T-helper 1 cell treated with Interleukin-12 subunit alpha and Interleukin-12 subunit beta and Interleukin-4 antibody, amounts not matched to agents 30 μg/mL and 1 μg/mL, for 36 hours (primary cell): Measurements from ENCODE around the gene FOXS1.

Source experiments
- H3K27ac Mint-ChIP-seq: one replicate; pipeline ENCODE4 v1.8.0; 2021; ENCODE audit warnings: mild to moderate bottlenecking, mixed read lengths
- H3K27me3 Mint-ChIP-seq: one replicate; pipeline ENCODE4 v1.8.0; 2021; ENCODE audit warnings: low read depth, mixed read lengths
- H3K36me3 Mint-ChIP-seq: one replicate; pipeline ENCODE4 v1.8.0; 2021; ENCODE audit warnings: low read depth, mixed read lengths
- H3K4me1 Mint-ChIP-seq: one replicate; pipeline ENCODE4 v1.8.0; 2021; ENCODE audit warnings: low read depth, mixed read lengths
- H3K4me3 Mint-ChIP-seq: one replicate; pipeline ENCODE4 v1.8.0; 2021; ENCODE audit warnings: mild to moderate bottlenecking, moderate library complexity, mixed read lengths
- H3K9me3 Mint-ChIP-seq: one replicate; pipeline ENCODE4 v1.8.0; 2021; ENCODE audit warnings: mixed read lengths

Gene FOXS1

DNA sequence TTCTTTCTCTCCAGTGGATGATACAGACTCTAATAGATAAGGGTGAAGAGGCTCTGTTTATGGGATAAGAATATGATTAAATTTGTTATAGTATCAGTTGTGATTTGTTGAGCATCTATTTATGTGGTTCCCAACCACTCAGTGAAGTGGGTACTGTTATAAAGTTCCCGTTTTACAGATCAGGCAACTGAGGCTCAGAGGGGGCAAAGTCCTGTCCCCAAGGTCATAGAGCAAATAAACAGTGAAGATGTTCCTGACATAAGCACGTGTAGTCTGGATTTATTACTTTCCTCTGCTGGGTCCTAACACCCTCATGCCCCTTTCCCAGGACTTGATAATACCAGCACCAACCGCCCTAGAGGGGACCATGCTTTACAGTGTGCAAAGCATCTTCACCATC is 20.8 kb upstream of the FOXS1 start:
- Mint-ChIP-seq H3K9me3 (no peaks in the 10 kb centered on the region), H3K36me3 (no peaks in the 10 kb centered on the region), H3K4me1 (peaks cover 11% of the 10 kb centered on the region), H3K27me3 (peaks cover 52% of the 10 kb centered on the region), H3K27ac (no peak overlapping the region), H3K4me3 (no peak overlapping the region)

DNA sequence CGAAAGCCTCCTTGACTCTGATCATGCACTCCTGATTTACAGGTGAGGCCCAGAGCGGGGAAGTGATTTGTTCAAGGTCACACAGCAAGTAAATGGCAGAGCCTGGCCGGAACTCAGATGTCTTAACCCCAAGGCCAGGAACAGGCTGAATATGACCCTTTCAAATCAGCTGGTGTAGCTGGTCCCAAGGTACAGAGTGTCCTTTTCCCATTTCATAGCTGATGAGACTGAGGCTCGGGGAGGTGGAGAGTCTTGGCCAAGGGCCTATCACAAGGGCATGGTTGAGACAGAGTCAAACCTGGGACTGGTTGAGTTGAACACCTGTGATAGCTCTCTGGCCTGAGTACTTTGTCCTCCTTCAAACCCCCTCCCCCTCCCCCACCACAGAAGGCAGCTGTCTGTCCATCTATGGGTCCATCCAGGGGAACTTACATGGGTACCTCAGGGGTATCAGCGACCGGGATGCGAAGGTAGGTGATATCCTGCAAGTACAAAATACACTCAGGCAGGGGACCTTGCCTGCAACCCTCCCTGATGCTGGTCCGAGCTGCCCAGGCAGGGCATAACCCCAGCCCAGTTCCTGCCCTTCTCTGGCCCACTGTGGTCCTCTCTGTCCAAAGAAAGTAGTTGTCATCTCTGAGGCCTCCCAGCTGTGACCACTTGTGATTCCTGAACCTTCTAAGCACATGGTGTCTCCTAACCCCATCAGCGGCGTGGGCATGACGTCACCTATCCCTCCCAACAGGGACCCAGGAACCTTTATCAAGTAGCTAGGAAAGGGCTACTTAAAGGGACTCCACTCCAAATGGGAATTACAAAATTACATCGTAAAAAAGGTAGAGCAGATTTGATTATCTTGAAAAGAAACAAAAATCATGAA is 19.4 kb upstream of the FOXS1 start:
- no peak overlapping the region for H3K4me3 Mint-ChIP-seq
- peaks cover 7% of the 10 kb centered on the region for H3K4me1 Mint-ChIP-seq
- no peaks in the 10 kb centered on the region for H3K36me3 Mint-ChIP-seq
- no peak overlapping the region for H3K27ac Mint-ChIP-seq
- peaks cover 55% of the 10 kb centered on the region for H3K27me3 Mint-ChIP-seq
- no peaks in the 10 kb centered on the region for H3K9me3 Mint-ChIP-seq

DNA sequence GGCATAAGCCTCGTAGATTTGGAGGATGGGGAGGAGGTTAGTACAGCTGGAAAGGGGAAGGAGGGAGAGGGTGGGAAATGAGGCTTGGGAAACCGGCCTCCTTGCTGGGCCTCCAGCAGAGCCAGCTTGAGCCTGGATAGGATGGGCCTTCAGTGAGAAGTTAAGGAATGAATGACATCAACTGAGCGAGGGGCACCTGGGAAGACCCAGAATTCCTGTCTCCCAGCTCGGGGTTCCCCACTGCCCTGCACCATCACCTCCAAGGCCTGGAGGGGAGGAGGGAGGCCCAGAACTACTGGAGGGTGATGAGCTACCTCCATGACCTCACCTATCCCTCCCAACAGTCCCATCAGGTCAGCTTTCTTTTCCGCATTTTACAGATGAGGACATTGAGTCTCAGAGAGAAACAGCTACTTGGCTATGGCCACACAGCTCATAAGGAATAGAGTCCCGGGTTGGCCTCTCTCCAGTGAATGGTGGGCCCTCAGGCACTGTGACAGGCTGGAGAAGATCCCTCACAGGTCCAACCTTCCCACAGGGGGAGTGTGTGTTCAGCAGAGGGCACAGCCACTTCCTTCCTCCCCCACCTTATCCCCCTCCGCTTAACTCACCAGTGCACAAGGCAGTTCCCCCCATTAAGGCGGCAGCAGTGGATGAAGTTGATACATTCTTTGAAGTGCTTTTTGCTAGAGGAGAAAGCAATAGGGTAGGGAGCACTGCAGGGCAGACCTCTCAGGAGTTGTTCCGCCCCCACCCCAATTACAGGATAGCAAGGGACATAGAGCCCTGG is 18.1 kb upstream of the FOXS1 start:
- H3K27me3 Mint-ChIP-seq: peaks cover 53% of the 10 kb centered on the region
- H3K36me3 Mint-ChIP-seq: no peaks in the 10 kb centered on the region
- H3K4me1 Mint-ChIP-seq: peaks cover 6% of the 10 kb centered on the region
- no peak overlapping the region for H3K4me3 Mint-ChIP-seq
- no peak overlapping the region for H3K27ac Mint-ChIP-seq
- H3K9me3 Mint-ChIP-seq: no peaks in the 10 kb centered on the region

DNA sequence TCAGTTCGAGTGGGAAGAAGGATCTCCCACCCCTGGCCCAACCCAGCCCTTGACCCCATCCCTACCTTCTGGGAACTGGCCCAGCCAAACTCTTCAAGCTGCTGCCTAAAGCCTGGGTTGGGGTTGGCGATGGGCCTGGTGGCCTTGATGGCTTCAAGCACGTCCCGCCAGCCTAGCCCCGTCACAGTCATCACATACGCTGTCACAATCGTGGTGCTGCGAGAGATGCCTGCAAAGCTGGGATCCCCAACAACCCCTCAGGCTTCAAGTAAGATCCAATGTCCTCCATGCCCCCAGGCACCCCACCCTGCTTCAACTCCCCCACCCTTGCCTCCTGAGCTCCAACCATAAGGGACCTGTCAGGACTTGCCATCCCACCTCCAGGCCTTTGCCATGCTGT is 17.1 kb upstream of the FOXS1 start:
- peaks cover 49% of the 10 kb centered on the region for H3K27me3 Mint-ChIP-seq
- H3K4me3 Mint-ChIP-seq: no peak overlapping the region
- no peaks in the 10 kb centered on the region for H3K9me3 Mint-ChIP-seq
- peaks cover 7% of the 10 kb centered on the region for H3K4me1 Mint-ChIP-seq
- H3K36me3 Mint-ChIP-seq: no peaks in the 10 kb centered on the region
- no peak overlapping the region for H3K27ac Mint-ChIP-seq

DNA sequence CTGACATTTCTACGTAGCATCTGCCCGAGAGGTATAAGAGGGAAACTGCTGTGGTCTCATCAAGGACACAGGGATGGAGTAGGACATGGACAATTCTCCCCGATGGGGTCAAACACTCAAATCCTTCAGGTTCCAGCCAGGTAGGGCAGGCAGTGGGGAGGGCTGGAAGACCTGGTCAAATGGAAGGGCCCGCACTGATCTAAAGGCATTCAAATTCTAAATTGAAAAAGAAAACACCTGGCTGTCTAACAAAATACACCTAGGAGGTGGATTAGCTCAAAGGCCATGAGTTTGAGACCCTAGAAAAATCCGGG is 16.7 kb upstream of the FOXS1 start:
- no peak overlapping the region for H3K27ac Mint-ChIP-seq
- H3K4me3 Mint-ChIP-seq: peak overlapping the region; percentile 49
- H3K4me1 Mint-ChIP-seq: peaks cover 7% of the 10 kb centered on the region
- no peaks in the 10 kb centered on the region for H3K36me3 Mint-ChIP-seq
- H3K9me3 Mint-ChIP-seq: no peaks in the 10 kb centered on the region
- peaks cover 51% of the 10 kb centered on the region for H3K27me3 Mint-ChIP-seq

DNA sequence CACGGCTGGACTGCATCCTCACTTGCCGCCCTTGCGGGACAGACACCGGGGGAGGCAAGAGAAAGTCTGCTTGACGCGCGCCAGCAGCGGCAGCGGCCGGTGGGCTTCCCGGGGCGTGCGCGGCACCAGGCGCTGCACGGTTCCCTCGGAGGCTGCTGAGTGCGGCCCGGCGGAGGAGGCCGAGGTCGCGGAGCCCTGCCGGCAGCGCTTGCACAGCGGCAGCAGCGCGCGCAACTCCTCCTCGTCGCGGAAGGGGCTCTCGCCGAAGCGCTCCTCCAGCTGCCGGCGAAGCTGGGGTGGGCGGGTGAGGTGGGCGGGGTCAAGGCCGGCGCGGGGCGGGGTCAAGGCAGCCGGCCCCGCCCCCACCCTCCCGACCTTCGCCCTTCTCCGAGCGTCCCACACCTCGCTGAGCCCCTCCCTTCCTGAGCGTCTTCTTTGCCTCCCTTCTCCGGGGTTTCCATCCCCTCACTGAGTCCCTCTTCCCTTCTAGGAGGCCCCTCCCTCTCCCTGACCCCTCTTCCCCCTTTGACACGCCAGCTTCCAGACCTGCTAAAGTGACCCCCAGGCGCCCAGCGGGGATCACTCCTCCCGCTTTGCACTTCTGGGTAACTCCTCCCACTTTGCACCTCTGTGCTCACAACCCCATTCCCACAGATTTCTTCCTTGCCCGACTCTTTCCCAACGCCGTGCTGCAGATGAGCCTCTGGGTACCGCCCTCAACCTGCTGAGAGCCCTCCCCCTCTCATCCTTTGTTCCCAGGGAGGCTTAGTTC is 16.2 kb upstream of the FOXS1 start:
- H3K27me3 Mint-ChIP-seq: peaks cover 51% of the 10 kb centered on the region
- H3K27ac Mint-ChIP-seq: no peak overlapping the region
- peaks cover 7% of the 10 kb centered on the region for H3K4me1 Mint-ChIP-seq
- H3K36me3 Mint-ChIP-seq: no peaks in the 10 kb centered on the region
- no peaks in the 10 kb centered on the region for H3K9me3 Mint-ChIP-seq
- H3K4me3 Mint-ChIP-seq: peak overlapping the region; percentile 49

DNA sequence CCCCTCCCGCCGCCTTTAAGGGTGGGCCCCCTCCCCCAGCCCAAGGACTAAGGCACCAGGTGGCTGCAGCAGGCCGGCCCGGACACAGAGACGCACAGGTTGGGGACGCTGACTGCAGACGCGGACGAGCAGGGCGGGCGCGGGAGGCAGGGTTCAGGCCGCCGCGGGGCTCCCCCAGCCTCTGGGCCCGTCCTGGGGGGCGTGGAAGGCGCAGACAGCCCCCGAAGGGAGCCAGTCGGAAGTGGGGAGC is 15.7 kb upstream of the FOXS1 start:
- no peak overlapping the region for H3K4me3 Mint-ChIP-seq
- H3K27ac Mint-ChIP-seq: no peak overlapping the region
- no peaks in the 10 kb centered on the region for H3K9me3 Mint-ChIP-seq
- no peaks in the 10 kb centered on the region for H3K36me3 Mint-ChIP-seq
- peaks cover 51% of the 10 kb centered on the region for H3K27me3 Mint-ChIP-seq
- peaks cover 7% of the 10 kb centered on the region for H3K4me1 Mint-ChIP-seq

DNA sequence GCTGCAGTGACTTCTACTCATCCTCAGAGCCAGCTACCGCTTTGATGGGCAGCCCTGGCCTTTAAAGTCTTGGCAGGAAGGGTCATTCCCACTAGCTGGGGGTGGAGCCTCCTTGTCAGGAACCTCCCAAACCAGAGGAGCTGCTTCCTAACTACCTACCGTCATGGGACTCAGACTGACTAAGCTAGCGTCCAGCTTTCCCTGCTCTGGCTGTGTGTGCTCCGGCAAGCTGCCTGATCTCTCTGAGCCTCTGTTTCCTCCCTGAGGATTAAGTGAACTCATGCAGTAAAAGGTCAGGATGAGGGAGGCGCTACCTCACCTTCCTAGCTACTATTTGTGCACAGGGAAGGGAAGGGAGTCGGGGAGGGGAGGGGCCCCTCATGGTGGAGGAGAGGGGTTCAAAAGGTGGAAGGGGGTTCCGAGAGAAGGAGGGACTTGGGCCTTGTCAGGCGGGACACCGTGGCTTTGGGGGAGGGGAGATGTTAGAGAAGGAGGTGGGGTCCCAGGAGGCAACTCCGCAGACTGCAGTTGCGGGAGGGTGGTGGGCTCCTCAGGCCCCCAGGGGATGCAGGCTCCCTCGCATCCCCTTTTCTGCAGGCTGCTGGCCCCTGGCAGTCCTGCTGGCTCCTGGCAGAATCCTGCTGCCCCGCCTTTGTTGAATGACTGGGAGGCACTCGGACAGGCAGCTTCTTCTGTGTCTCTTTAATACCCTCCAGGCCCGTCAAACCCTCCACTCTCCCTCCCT is 15.2 kb upstream of the FOXS1 start:
- H3K36me3 Mint-ChIP-seq: no peaks in the 10 kb centered on the region
- H3K4me3 Mint-ChIP-seq: no peak overlapping the region
- peaks cover 51% of the 10 kb centered on the region for H3K27me3 Mint-ChIP-seq
- peaks cover 7% of the 10 kb centered on the region for H3K4me1 Mint-ChIP-seq
- no peaks in the 10 kb centered on the region for H3K9me3 Mint-ChIP-seq
- no peak overlapping the region for H3K27ac Mint-ChIP-seq

DNA sequence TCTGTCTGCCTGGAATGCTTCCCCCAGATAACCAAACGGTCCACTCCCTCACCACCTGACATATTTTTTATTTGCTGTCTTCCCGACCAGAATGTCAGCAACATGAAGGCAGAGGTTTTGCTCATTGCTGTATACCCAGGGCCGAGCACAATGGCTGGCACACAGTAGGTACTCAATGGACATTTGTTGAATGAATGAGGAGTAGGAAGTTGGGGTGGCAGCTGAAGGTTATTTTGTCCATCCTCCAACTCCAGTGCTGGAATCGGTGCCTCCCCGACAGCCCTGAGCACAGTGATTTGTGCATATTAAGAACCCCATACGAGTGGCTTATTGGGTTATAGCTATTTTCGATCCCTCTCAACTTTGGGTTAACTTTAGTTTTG is 14.6 kb upstream of the FOXS1 start:
- Mint-ChIP-seq H3K27me3 (peaks cover 51% of the 10 kb centered on the region), H3K36me3 (no peaks in the 10 kb centered on the region), H3K4me1 (peaks cover 7% of the 10 kb centered on the region), H3K27ac (no peak overlapping the region), H3K9me3 (no peaks in the 10 kb centered on the region), H3K4me3 (no peak overlapping the region)

DNA sequence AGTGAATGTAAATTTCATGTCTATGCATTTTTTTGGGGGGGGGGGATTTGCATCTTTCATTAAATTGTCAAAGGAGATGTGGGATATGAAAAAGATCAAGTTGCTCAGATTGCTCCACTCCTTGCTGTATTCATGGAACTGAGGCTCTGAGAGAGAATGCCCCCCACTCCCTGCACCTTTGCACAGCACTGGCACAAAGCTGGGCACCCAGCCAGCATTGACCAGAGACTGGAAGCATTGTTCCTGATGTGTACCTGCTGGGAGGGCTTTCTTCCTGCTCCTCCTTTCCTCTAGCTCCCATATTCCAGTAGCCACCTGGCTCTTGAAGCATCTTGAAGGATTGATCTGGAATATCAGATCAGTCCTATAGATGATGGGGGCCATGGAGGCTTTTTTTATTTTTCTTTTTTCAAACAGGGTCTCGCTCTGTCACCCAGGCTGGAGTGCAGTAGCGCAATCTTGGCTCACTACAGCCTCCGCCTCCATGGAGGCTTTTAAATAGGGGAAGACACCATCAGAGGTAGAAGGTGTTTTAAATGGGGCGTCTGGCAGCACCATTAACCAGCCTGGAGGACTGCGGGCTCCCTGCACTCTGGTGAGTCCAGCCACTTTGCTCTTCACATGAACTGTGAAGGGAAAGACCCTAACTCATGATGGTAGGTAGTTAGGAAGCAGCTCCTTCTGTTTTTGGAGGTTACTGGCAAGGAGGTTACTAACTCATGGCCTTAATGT is 14.0 kb upstream of the FOXS1 start:
- Mint-ChIP-seq H3K36me3 (no peaks in the 10 kb centered on the region), H3K9me3 (no peaks in the 10 kb centered on the region), H3K4me1 (peaks cover 7% of the 10 kb centered on the region), H3K4me3 (no peak overlapping the region), H3K27ac (no peak overlapping the region), H3K27me3 (peaks cover 51% of the 10 kb centered on the region)

DNA sequence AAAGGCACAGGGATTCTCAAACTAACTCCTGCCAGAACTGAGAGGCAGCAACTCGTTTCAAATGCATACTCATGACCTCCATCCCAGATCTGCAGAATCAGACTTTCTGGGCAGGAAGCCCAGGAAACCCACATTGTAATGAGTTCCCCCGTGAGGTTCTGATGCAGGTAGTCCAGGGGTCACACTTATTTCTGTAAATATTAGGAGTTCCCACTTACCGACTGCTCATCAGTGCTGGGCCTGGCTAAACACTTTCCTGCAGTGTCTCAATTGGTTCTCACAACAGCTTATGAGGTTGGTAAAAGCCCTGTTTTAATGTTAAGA is 13.3 kb upstream of the FOXS1 start:
- Mint-ChIP-seq H3K36me3 (no peaks in the 10 kb centered on the region), H3K4me1 (peaks cover 7% of the 10 kb centered on the region), H3K27ac (no peak overlapping the region), H3K4me3 (no peak overlapping the region), H3K9me3 (no peaks in the 10 kb centered on the region), H3K27me3 (peaks cover 48% of the 10 kb centered on the region)

DNA sequence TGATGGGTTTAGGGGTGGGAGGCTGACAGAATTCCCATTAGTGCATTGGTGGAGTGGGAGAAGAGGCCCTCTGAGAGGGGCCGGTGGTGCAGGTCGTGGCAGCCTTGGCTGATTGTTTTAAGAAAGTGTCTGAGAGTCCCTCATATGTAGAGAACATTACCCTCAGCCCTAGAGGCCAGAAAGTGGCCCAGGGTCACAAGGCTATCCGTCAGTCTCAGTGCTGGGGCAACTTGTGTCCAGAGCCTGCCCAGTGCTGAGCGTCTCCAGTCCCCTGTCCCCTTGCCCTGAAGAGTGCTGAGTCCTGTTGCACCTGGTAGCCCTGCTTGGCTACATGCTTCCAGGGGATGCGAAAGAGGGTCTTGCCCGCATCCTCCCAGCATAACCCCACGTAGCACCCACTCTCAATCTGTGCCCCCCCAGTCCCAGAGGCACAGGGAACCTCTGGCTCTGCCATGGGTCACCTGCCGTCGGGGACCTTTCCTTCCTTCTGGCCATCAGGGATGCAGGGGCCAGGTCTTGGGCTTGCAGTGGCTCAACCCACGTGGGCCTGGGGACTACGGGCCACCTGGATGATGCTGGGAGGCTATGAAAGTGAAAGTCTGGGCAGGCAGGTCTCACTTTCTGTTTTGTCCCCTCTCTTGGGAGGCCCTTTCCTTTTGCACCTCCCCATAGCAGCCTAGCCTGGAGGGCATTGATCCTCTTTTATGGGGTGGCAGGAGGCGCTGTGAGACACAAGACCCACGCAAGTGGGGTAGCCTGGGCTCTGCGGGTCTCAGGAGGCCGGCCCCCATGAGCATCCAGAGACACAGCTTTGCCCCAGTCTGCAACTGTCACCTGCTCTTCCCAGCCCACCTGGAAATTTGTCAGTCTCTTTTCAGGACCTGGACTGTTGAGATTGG is 12.7 kb upstream of the FOXS1 start:
- no peaks in the 10 kb centered on the region for H3K36me3 Mint-ChIP-seq

DNA sequence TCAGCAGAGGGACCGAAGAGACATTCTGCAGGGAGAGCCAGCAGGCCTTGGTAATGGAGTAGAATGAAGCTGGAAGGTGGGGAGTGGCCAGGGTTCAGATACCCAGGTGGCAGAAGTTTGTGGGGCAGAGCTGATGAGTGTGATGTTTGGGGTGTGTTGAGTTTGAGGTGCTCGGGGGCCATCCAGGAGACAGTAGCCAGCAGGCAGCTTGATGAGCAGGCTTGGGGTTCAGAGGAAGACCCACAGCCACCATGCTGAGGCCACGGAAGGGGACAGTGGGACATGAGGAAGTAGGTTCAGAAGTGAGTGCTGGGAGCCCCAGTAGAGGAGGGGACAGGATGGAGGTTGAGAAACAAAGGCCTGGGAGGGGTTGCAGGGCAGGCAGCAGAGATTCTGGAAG is 11.1 kb upstream of the FOXS1 start:
- Mint-ChIP-seq H3K4me3 (no peak overlapping the region), H3K27ac (no peak overlapping the region), H3K9me3 (no peaks in the 10 kb centered on the region), H3K36me3 (no peaks in the 10 kb centered on the region), H3K27me3 (peaks cover 29% of the 10 kb centered on the region), H3K4me1 (peaks cover 4% of the 10 kb centered on the region)

More for the DNA sequence above, 12.7 kb upstream of the FOXS1 start:
- Mint-ChIP-seq H3K27ac (no peak overlapping the region), H3K27me3 (peaks cover 44% of the 10 kb centered on the region), H3K4me3 (no peak overlapping the region), H3K9me3 (no peaks in the 10 kb centered on the region), H3K4me1 (peaks cover 7% of the 10 kb centered on the region)
